Measurements from ENCODE around the gene CTTNBP2NL.

CTTNBP2NL gene

GRCh38 chr1:112454316-112454715, 58.3 kb downstream of the CTTNBP2NL start:
- TF ChIP-seq, protein P1, sequence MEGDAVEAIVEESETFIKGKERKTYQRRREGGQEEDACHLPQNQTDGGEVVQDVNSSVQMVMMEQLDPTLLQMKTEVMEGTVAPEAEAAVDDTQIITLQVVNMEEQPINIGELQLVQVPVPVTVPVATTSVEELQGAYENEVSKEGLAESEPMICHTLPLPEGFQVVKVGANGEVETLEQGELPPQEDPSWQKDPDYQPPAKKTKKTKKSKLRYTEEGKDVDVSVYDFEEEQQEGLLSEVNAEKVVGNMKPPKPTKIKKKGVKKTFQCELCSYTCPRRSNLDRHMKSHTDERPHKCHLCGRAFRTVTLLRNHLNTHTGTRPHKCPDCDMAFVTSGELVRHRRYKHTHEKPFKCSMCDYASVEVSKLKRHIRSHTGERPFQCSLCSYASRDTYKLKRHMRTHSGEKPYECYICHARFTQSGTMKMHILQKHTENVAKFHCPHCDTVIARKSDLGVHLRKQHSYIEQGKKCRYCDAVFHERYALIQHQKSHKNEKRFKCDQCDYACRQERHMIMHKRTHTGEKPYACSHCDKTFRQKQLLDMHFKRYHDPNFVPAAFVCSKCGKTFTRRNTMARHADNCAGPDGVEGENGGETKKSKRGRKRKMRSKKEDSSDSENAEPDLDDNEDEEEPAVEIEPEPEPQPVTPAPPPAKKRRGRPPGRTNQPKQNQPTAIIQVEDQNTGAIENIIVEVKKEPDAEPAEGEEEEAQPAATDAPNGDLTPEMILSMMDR (IDR thresholded peaks at IDR 0.05; ENCODE audit: low read depth, low read length, missing control alignments), result no peak
- no peaks in the 10 kb centered on the region for H3K27me3 ChIP-seq (replicated peaks)
- in situ Hi-C loops (cut with HindIII; ENCODE audit: low pct_ligation_motif_present, low sequenced_read_pairs), result no loop called here
- no peak for DNase-seq
- peaks cover 53% of the 10 kb centered on the region for H3K36me3 ChIP-seq (replicated peaks)
- H3K27ac ChIP-seq, result no peak overlapping the region
- no peak overlapping the region for H3K4me3 ChIP-seq (ENCODE audit: low read depth, low read length)

DNA sequence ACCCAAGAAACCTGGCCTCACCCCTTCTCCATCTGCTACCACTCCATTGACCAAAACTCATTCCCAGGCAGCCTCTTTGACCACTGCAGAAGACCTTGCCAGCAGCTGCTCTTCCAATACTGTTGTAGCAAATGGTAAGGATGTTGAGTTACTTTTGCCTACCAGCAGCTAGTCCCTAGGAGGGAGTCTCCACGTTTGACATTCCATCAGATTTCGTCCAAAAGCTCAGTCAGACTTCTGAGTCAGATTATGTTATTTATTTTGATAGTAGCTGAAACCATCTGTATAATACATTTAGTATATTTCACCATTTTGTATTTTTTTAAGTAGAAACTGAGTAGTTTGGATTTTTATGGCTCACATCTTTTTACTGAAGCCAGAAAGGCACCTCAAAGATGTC, 61.2 kb downstream of the CTTNBP2NL start:
- in situ Hi-C loops (cut with HindIII; ENCODE audit: low pct_ligation_motif_present, low sequenced_read_pairs), result no loop called here
- no peak overlapping the region for H3K4me3 ChIP-seq (ENCODE audit: low read depth, low read length)

GRCh38 chr1:112457955-112458354, 61.9 kb downstream of the CTTNBP2NL start:
- Histone ChIP-seq H3K36me3 (replicated peaks) (peaks cover 44% of the 10 kb centered on the region), H3K27me3 (replicated peaks) (no peaks in the 10 kb centered on the region), H3K27ac (no peak overlapping the region), H3K4me3 (ENCODE audit: low read depth, low read length) (no peak overlapping the region)
- in situ Hi-C loops (cut with HindIII; ENCODE audit: low pct_ligation_motif_present, low sequenced_read_pairs), result no loop called here
- TF ChIP-seq, protein P1 (IDR thresholded peaks at IDR 0.05; ENCODE audit: low read depth, low read length, missing control alignments), result no peak
- no peak for DNase-seq

More for the DNA sequence above, 61.2 kb downstream of the CTTNBP2NL start:
- Histone ChIP-seq H3K27me3 (replicated peaks) (no peaks in the 10 kb centered on the region), H3K36me3 (replicated peaks) (peaks cover 49% of the 10 kb centered on the region), H3K27ac (no peak overlapping the region)
- peak; percentile 36 for DNase-seq
- TF ChIP-seq, protein P1 (IDR thresholded peaks at IDR 0.05; ENCODE audit: low read depth, low read length, missing control alignments), result no peak

DNA sequence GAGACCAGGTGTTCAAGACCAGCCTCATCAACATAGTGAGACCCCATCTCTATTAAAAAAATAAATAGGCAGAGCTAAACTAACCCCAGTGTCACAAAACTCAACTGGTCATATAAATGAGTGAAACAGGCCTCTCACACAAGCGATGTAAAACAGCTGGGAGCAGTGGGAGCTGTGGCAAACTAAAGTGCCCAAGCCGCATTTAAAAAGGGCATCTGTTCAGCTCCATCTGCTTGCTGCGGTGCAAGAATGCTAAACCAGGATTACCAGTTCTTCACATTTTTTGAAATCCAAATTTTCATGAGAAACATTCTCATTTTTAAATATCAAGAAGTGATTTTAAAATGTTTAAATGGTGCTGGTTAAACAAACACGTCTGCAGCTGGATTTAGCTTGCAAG, 62.7 kb downstream of the CTTNBP2NL start:
- TF ChIP-seq, protein P1 (IDR thresholded peaks at IDR 0.05; ENCODE audit: low read depth, low read length, missing control alignments), result no peak
- H3K27ac ChIP-seq, result no peak overlapping the region
- peaks cover 44% of the 10 kb centered on the region for H3K36me3 ChIP-seq (replicated peaks)
- no peaks in the 10 kb centered on the region for H3K27me3 ChIP-seq (replicated peaks)
- DNase-seq, result no peak
- H3K4me3 ChIP-seq (ENCODE audit: low read depth, low read length), result no peak overlapping the region
- in situ Hi-C loops (cut with HindIII; ENCODE audit: low pct_ligation_motif_present, low sequenced_read_pairs), result no loop called here

GRCh38 chr1:112460615-112461014, 64.6 kb downstream of the CTTNBP2NL start:
- DNase-seq, result peak; percentile 36

More at GRCh38 chr1:112460615-112461014, 64.6 kb downstream of the CTTNBP2NL start:
- TF ChIP-seq, protein P1 (IDR thresholded peaks at IDR 0.05; ENCODE audit: low read depth, low read length, missing control alignments), result no peak
- H3K27ac ChIP-seq, result no peak overlapping the region
- no peaks in the 10 kb centered on the region for H3K27me3 ChIP-seq (replicated peaks)
- in situ Hi-C loops (cut with HindIII; ENCODE audit: low pct_ligation_motif_present, low sequenced_read_pairs), result no loop called here
- no peak overlapping the region for H3K4me3 ChIP-seq (ENCODE audit: low read depth, low read length)
- peaks cover 26% of the 10 kb centered on the region for H3K36me3 ChIP-seq (replicated peaks)

Data from brain microvascular endothelial cell (primary cell).